Measurements from ENCODE around the gene DCTN2. TPM values are rescaled to one million over a fixed set of nuclear protein-coding genes. Genes with fewer than 3 reads are reported as not detected.

DCTN2 gene
- total RNA-seq, 2 donors from 2014 or later: 110 to 114 TPM

GRCh38 chr12:57539134-57539768 lies 7.7 kb downstream of the DCTN2 start:
- no peaks in the 10 kb centered on the region for H3K4me1 Mint-ChIP-seq
- no peak overlapping the region for H3K4me3 ChIP-seq (ENCODE audit: low read length)
- no peak for DNase-seq
- no peaks in the 10 kb centered on the region for H3K27me3 Mint-ChIP-seq (ENCODE audit: insufficient read depth)
- no peak overlapping the region for H3K4me3 Mint-ChIP-seq
- H3K9me3 ChIP-seq (ENCODE audit: control insufficient read depth, low read length): no peaks in the 10 kb centered on the region
- H3K27ac ChIP-seq (ENCODE audit: low read depth, low read length): no peak overlapping the region
- H3K27ac Mint-ChIP-seq: no peak overlapping the region
- no peaks in the 10 kb centered on the region for H3K4me1 ChIP-seq (ENCODE audit: control insufficient read depth, insufficient read depth, low read length)
- no peak overlapping the region for H3K9ac ChIP-seq (ENCODE audit: extremely low read depth, low read length, poor library complexity, severe bottlenecking)
- WGBS, 2 experiments (ENCODE audit: insufficient coverage in 1 of 2, insufficient read length in 1 of 2): 95 to 96% methylated on average over 4 to 5 of the region's 5 CpGs
- no peaks in the 10 kb centered on the region for H3K9me3 Mint-ChIP-seq
- TF ChIP-seq CTCF (conservative IDR thresholded peaks at IDR 0.05): no peak
- H3K27me3 ChIP-seq (ENCODE audit: control insufficient read depth, insufficient read depth, low read length, poor library complexity, severe bottlenecking): no peaks in the 10 kb centered on the region
- H3K36me3 ChIP-seq (ENCODE audit: control insufficient read depth, insufficient read depth, low read length): peaks cover 64% of the 10 kb centered on the region
- peaks cover 54% of the 10 kb centered on the region for H3K36me3 Mint-ChIP-seq (ENCODE audit: low read depth)

GRCh38 chr12:57536597-57536942 lies 10.4 kb downstream of the DCTN2 start:
- no peak for DNase-seq
- H3K9me3 Mint-ChIP-seq: no peaks in the 10 kb centered on the region
- no peak overlapping the region for H3K4me3 ChIP-seq (ENCODE audit: low read length)
- peaks cover 73% of the 10 kb centered on the region for H3K36me3 Mint-ChIP-seq (ENCODE audit: low read depth)
- TF ChIP-seq CTCF (conservative IDR thresholded peaks at IDR 0.05): no peak
- H3K9me3 ChIP-seq (ENCODE audit: control insufficient read depth, low read length): no peaks in the 10 kb centered on the region
- H3K4me1 ChIP-seq (ENCODE audit: control insufficient read depth, insufficient read depth, low read length): peaks cover 6% of the 10 kb centered on the region
- H3K27ac Mint-ChIP-seq: no peak overlapping the region
- peaks cover 86% of the 10 kb centered on the region for H3K36me3 ChIP-seq (ENCODE audit: control insufficient read depth, insufficient read depth, low read length)
- no peaks in the 10 kb centered on the region for H3K27me3 Mint-ChIP-seq (ENCODE audit: insufficient read depth)
- H3K4me3 Mint-ChIP-seq: no peak overlapping the region
- no peak overlapping the region for H3K9ac ChIP-seq (ENCODE audit: extremely low read depth, low read length, poor library complexity, severe bottlenecking)
- H3K27me3 ChIP-seq (ENCODE audit: control insufficient read depth, insufficient read depth, low read length, poor library complexity, severe bottlenecking): no peaks in the 10 kb centered on the region
- H3K27ac ChIP-seq (ENCODE audit: low read depth, low read length): no peak overlapping the region
- no peaks in the 10 kb centered on the region for H3K4me1 Mint-ChIP-seq
- 97 to 100% methylated on average over 1 of the region's 1 CpG for WGBS, 2 experiments (ENCODE audit: insufficient coverage in 1 of 2, insufficient read length in 1 of 2)

GRCh38 chr12:57535764-57536596 lies 11.0 kb downstream of the DCTN2 start:
- H3K36me3 Mint-ChIP-seq (ENCODE audit: low read depth): peaks cover 73% of the 10 kb centered on the region
- no peaks in the 10 kb centered on the region for H3K27me3 Mint-ChIP-seq (ENCODE audit: insufficient read depth)
- 67 to 77% methylated on average over 3 to 6 of the region's 6 CpGs for WGBS, 2 experiments (ENCODE audit: insufficient coverage in 1 of 2, insufficient read length in 1 of 2)
- H3K4me1 Mint-ChIP-seq: no peaks in the 10 kb centered on the region
- H3K4me1 ChIP-seq (ENCODE audit: control insufficient read depth, insufficient read depth, low read length): peaks cover 6% of the 10 kb centered on the region
- peaks cover 86% of the 10 kb centered on the region for H3K36me3 ChIP-seq (ENCODE audit: control insufficient read depth, insufficient read depth, low read length)
- no peak overlapping the region for H3K4me3 ChIP-seq (ENCODE audit: low read length)
- no peak for DNase-seq
- H3K9me3 ChIP-seq (ENCODE audit: control insufficient read depth, low read length): no peaks in the 10 kb centered on the region
- H3K9me3 Mint-ChIP-seq: no peaks in the 10 kb centered on the region
- no peak overlapping the region for H3K4me3 Mint-ChIP-seq
- TF ChIP-seq CTCF (conservative IDR thresholded peaks at IDR 0.05): no peak
- H3K9ac ChIP-seq (ENCODE audit: extremely low read depth, low read length, poor library complexity, severe bottlenecking): no peak overlapping the region
- H3K27ac ChIP-seq (ENCODE audit: low read depth, low read length): no peak overlapping the region
- H3K27ac Mint-ChIP-seq: no peak overlapping the region
- no peaks in the 10 kb centered on the region for H3K27me3 ChIP-seq (ENCODE audit: control insufficient read depth, insufficient read depth, low read length, poor library complexity, severe bottlenecking)
